ENCODE data around the gene CAMK2A. TPM values are rescaled to one million over a fixed set of nuclear protein-coding genes. Genes with fewer than 3 reads are reported as not detected.

Gene CAMK2A
- polyA plus RNA-seq, 1 donor (not counting 4 experiments of a cell fraction or from before 2014, with no cell fraction given), result 0.05 TPM

DNA sequence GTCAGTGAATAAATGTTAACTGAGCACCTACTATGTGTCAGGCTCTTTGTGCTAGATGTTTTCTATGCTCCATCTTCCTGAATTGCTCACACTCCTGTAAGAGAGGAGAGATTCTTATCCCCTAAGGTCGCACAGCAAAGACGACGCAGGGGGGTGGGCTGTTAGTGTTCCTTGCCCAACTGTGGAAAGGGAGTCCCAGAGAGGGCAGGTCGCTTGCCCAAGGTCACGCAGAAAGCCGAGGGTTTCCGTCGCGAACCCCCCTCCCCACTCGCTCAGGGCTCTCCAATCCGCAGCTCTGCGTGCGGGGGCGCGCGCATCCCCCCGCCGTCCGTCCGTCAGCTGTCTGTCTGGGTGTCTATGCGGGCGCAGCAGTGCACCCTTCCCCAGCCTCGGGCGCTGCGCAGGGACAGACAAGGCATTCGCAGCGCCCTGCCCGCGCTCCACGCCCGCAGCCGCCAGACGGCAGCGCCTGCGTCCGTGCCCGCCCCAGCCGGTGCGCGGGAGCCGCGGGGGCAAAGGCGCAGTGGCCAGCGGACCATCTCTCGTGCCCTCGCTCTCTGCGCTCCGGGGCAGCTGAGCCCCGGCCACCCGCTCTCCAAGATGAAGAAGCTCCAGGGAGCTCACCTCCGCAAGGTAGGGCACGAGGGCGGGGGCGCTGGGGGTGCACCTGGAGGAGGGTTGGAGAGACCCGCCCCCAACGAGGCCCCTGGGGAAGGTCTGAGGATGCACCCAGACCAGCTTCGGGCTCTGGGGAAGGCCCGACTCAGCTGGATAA, 99.7 kb downstream of the CAMK2A start, which contains the start of gene SLC6A7:
SLC6A7 (plus strand) TSS at position 335 of the 775 bp plus-strand sequence; CDS start at position 601, 266 bp downstream.
- Histone ChIP-seq H3K9me1 (ENCODE audit: control insufficient read depth, extremely low read depth, insufficient read depth, low read length) (no peaks in the 10 kb centered on the region), H3K36me3 (ENCODE audit: control insufficient read depth in 2 of 2, extremely low read depth in 1 of 2, insufficient read depth in 2 of 2, low read length in 2 of 2) (no peaks in the 10 kb centered on the region), H3K27ac (ENCODE audit: control insufficient read depth, insufficient read depth, low read length) (no peak within 1 kb of the TSS), H3K9me3 (ENCODE audit: control insufficient read depth, low read depth, low read length) (no peaks in the 10 kb centered on the region), H2AFZ (ENCODE audit: control insufficient read depth, low read length) (no peak within 1 kb of the TSS), H3K4me3 (ENCODE audit: control insufficient read depth in 2 of 3, extremely low read depth in 1 of 3, insufficient read depth in 2 of 3, low read depth in 1 of 3, low read length in 3 of 3) (no peak within 1 kb of the TSS), H4K20me1 (ENCODE audit: control insufficient read depth, extremely low read depth, insufficient read depth, low read length) (no peaks in the 10 kb centered on the region), H3K4me2 (ENCODE audit: control insufficient read depth, extremely low read depth, insufficient read depth, low read depth, low read length) (no peak within 1 kb of the TSS), H3K9ac (ENCODE audit: control insufficient read depth, extremely low read depth, insufficient read depth, low read length) (no peak within 1 kb of the TSS), H3K27me3 (ENCODE audit: control insufficient read depth, extremely low read depth, insufficient read depth, low read length) (peaks cover 65% of the 10 kb centered on the region), H3K79me2 (ENCODE audit: control insufficient read depth, insufficient read depth, low read length) (no peaks in the 10 kb centered on the region), H3K4me1 (ENCODE audit: control insufficient read depth, extremely low read depth, insufficient read depth, low read length) (no peaks in the 10 kb centered on the region)
- TF ChIP-seq, protein P1, sequence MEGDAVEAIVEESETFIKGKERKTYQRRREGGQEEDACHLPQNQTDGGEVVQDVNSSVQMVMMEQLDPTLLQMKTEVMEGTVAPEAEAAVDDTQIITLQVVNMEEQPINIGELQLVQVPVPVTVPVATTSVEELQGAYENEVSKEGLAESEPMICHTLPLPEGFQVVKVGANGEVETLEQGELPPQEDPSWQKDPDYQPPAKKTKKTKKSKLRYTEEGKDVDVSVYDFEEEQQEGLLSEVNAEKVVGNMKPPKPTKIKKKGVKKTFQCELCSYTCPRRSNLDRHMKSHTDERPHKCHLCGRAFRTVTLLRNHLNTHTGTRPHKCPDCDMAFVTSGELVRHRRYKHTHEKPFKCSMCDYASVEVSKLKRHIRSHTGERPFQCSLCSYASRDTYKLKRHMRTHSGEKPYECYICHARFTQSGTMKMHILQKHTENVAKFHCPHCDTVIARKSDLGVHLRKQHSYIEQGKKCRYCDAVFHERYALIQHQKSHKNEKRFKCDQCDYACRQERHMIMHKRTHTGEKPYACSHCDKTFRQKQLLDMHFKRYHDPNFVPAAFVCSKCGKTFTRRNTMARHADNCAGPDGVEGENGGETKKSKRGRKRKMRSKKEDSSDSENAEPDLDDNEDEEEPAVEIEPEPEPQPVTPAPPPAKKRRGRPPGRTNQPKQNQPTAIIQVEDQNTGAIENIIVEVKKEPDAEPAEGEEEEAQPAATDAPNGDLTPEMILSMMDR (optimal IDR thresholded peaks at IDR 0.05 in 1 of 3, IDR thresholded peaks at IDR 0.05 in 1 of 3, conservative IDR thresholded peaks at IDR 0.05 in 1 of 3; ENCODE audit: extremely low read depth in 1 of 3, insufficient read depth in 2 of 3, low read length in 3 of 3), result no peak
- TF ChIP-seq EZH2 (IDR thresholded peaks at IDR 0.05; ENCODE audit: low read length), result peak; percentile 85
- dilution Hi-C loops (cut with MboI; ENCODE audit: extremely low pct_ligation_motif_present, low sequenced_read_pairs), result no loop called here
- FAIRE-seq (no peak), DNase-seq (ENCODE audit: low read depth, low spot score) (no peak)

DNA sequence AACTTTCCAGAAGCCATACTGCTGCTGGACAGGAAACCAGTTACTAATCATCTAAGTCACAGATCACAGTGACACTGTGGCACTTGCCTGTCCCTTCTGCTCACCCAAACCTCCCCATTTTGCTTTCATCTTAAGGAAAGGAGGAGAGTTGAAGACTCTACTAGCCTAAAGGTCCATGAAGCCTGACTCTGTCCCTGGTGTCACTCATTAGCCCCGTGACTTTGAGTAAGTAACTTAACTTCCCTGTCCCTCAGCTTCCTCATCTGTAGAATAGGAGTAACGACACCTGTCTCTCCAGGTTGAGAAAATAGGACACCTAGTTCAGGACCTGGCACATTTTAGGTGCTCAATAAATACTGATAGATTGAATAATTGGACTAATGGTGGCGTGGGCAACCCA, 100.2 kb downstream of the CAMK2A start:
- Histone ChIP-seq H3K79me2 (ENCODE audit: control insufficient read depth, insufficient read depth, low read length) (no peaks in the 10 kb centered on the region), H2AFZ (ENCODE audit: control insufficient read depth, low read length) (no peak overlapping the region), H3K4me2 (ENCODE audit: control insufficient read depth, extremely low read depth, insufficient read depth, low read depth, low read length) (no peak overlapping the region), H3K27ac (ENCODE audit: control insufficient read depth, insufficient read depth, low read length) (no peak overlapping the region), H3K9ac (ENCODE audit: control insufficient read depth, extremely low read depth, insufficient read depth, low read length) (no peak overlapping the region), H3K9me1 (ENCODE audit: control insufficient read depth, extremely low read depth, insufficient read depth, low read length) (no peaks in the 10 kb centered on the region), H4K20me1 (ENCODE audit: control insufficient read depth, extremely low read depth, insufficient read depth, low read length) (no peaks in the 10 kb centered on the region), H3K4me1 (ENCODE audit: control insufficient read depth, extremely low read depth, insufficient read depth, low read length) (no peaks in the 10 kb centered on the region), H3K36me3 (ENCODE audit: control insufficient read depth in 2 of 2, extremely low read depth in 1 of 2, insufficient read depth in 2 of 2, low read length in 2 of 2) (no peaks in the 10 kb centered on the region), H3K9me3 (ENCODE audit: control insufficient read depth, low read depth, low read length) (no peaks in the 10 kb centered on the region), H3K27me3 (ENCODE audit: control insufficient read depth, extremely low read depth, insufficient read depth, low read length) (peaks cover 63% of the 10 kb centered on the region), H3K4me3 (ENCODE audit: control insufficient read depth in 2 of 3, extremely low read depth in 1 of 3, insufficient read depth in 2 of 3, low read depth in 1 of 3, low read length in 3 of 3) (no peak overlapping the region)
- no peak for FAIRE-seq
- dilution Hi-C loops (cut with MboI; ENCODE audit: extremely low pct_ligation_motif_present, low sequenced_read_pairs), result no loop called here
- TF ChIP-seq, protein P1 (optimal IDR thresholded peaks at IDR 0.05 in 1 of 3, IDR thresholded peaks at IDR 0.05 in 1 of 3, conservative IDR thresholded peaks at IDR 0.05 in 1 of 3; ENCODE audit: extremely low read depth in 1 of 3, insufficient read depth in 2 of 3, low read length in 3 of 3), result no peak
- no peak for TF ChIP-seq EZH2 (IDR thresholded peaks at IDR 0.05; ENCODE audit: low read length)
- no peak for DNase-seq (ENCODE audit: low read depth, low spot score)
